ENCODE results near the gene CPED1.

CPED1 gene

GRCh38 chr7:120988591-120989256 lies at the start of gene CPED1:
TSS of gene CPED1 (plus strand) at chr7:120988711. CDS start at chr7:120989622, 911 bp downstream.
- peak; percentile 65 for DNase-seq (ENCODE audit: low spot score)

- DNase-seq (ENCODE audit: low spot score), result no peak
Measured at GRCh38 chr7:120939345-120939744, 49.2 kb upstream of the CPED1 start.

- no peak for DNase-seq (ENCODE audit: low spot score)
Measured at GRCh38 chr7:120941064-120941463, 47.4 kb upstream of the CPED1 start.

GRCh38 chr7:120941856-120942255 lies 46.7 kb upstream of the CPED1 start:
- no peak for DNase-seq (ENCODE audit: low spot score)

DNA sequence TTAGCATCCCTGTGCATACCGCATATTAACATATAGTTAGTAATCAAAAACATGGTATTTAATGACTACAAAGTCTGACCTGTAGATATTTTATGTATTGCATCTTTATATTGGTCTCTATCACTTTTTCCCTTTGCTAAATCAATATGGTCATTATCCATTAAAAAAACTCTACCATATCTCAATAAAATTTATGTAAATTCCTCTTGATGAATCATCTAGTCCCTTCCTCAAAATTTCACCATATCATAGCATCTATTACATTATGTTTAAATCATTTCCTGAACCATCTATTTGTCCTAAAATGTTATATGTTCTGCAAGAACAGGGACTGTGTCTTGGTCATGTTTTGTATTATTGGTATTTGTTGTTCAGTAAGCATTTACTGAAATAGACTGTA lies 45.6 kb upstream of the CPED1 start:
- DNase-seq (ENCODE audit: low spot score), result no peak

- no peak for DNase-seq (ENCODE audit: low spot score)
Measured at GRCh38 chr7:120944826-120945562, 43.5 kb upstream of the CPED1 start.

GRCh38 chr7:120947980-120948379 lies 40.5 kb upstream of the CPED1 start:
- no peak for DNase-seq (ENCODE audit: low spot score)

- DNase-seq (ENCODE audit: low spot score), result no peak
Measured at GRCh38 chr7:120949393-120949911, 39.1 kb upstream of the CPED1 start.

- DNase-seq (ENCODE audit: low spot score), result no peak
Measured at GRCh38 chr7:120949998-120950538, 38.4 kb upstream of the CPED1 start.

DNA sequence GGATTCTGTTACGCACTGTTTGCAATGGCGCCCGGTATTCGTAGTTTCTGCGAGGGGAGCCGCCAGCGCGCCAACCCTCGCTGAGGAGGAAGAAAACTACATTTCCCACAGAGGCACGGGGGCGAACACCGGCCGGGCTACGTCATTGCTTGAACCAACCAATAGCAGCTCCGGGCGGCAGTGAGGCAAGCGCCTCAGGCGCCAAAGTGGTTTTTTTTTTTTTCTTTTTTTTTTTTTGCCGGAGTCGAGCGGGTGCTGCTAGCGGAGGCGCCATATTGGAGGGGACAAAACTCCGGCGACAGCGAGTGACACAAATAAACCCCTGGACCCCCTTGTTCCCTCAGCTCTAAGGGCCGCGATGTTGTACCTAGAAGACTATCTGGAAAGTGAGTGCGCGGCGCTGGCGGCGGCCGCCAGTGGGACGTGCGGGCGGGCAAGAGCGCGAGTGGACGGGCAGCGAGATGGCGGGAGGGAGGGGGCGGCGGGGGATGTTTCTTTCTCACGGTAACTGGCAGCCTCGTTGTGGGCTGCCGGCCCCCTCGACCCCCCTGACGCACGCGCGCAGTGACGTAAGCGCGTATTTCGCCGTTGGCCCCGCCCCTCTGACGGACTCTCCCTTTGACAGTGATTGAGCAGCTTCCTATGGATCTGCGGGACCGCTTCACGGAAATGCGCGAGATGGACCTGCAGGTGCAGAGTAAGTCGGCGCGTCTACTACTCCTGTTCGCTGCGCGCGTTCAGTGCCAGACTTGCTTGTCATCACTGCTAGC lies 37.8 kb upstream of the CPED1 start, which contains the start of gene ING3:
Gene ING3, plus strand, starts transcription at position 239 of the 770 bp plus-strand sequence. Its CDS starts 120 bp downstream, at position 359.
- DNase-seq (ENCODE audit: low spot score), result peak; percentile 95

GRCh38 chr7:120951309-120951699 lies 37.2 kb upstream of the CPED1 start:
- no peak for DNase-seq (ENCODE audit: low spot score)

GRCh38 chr7:120951826-120952225 lies 36.7 kb upstream of the CPED1 start:
- DNase-seq (ENCODE audit: low spot score), result no peak

GRCh38 chr7:120955577-120956149 lies 32.8 kb upstream of the CPED1 start:
- no peak for DNase-seq (ENCODE audit: low spot score)

- no peak for DNase-seq (ENCODE audit: low spot score)
Measured at GRCh38 chr7:120959929-120960484, 28.5 kb upstream of the CPED1 start.

DNA sequence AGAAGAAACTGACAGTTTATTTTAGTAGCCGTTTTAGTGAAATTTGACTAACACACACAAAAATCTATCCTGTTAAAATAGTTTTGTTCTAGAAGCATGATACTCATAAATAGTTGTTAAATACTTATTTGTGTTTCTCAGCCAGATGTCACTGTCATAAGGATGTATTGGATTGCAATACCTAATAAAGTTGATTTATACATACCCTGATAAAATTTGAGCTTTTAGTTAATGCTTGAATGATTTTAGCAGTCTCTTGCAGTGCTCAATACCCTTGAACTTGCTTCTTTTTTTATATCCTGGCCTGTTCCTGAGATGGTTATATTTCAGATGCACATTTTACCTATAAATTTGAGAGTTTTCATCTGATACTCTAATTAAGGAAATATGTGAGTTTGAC lies 27.8 kb upstream of the CPED1 start:
- no peak for DNase-seq (ENCODE audit: low spot score)

DNA sequence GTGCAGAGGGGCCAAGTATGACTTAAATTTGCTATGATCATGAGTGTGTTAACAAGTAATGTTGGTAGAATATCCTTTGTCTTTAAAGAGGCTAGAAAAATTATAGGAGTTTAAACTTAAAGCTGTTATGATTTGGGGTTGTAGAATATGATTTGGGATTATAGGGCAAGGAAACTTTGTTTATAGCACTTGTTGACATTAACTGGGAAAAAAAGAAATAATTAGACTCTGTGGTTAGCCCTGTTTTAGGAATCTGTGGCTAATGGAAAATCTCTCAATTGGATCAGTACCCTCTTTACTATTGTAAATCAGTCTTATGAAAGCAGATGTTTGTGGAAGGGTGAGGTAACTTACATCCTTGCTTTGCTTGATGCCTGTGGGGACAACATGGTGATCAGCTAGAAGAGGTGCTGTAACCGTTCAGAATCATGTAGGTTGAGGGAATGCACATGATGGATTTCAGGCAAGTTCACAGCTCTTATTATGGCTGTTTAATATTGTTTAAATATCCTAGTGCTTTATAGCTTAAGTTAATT lies 26.8 kb upstream of the CPED1 start:
- no peak for DNase-seq (ENCODE audit: low spot score)

GRCh38 chr7:120964088-120964487 lies 24.4 kb upstream of the CPED1 start:
- DNase-seq (ENCODE audit: low spot score), result no peak

GRCh38 chr7:120966961-120967360 lies 21.6 kb upstream of the CPED1 start:
- no peak for DNase-seq (ENCODE audit: low spot score)

DNA sequence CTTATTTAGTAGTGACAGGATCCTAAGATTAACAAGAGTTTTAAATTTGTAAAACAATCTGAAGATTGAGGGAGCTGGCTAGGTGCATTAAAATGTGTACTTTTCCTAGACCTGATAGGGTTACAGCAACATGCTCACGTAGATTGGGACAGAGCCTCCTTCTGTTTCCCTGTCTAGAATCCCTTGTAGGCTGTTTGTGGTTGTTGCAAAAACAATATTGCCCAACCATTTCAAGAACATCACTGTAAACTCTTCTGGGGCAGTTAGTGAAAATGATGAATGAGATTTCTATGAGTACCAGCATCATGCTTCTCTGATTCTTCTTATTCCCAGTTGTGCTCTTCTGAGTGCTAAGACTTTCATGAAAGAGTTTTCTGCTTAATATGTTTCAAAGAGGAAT lies 14.7 kb upstream of the CPED1 start:
- no peak for DNase-seq (ENCODE audit: low spot score)

- no peak for DNase-seq (ENCODE audit: low spot score)
Measured at GRCh38 chr7:120979765-120980499, 8.6 kb upstream of the CPED1 start.

- no peak for DNase-seq (ENCODE audit: low spot score)
Measured at GRCh38 chr7:120981117-120981516, 7.4 kb upstream of the CPED1 start.
